ENCODE measurements around the gene SEC11A.
"Not testable (repeated sequence)": the region's sequence is repeated elsewhere in the genome, so short reads cannot be mapped to it uniquely, and the experiment has no call there.

SEC11A gene

DNA sequence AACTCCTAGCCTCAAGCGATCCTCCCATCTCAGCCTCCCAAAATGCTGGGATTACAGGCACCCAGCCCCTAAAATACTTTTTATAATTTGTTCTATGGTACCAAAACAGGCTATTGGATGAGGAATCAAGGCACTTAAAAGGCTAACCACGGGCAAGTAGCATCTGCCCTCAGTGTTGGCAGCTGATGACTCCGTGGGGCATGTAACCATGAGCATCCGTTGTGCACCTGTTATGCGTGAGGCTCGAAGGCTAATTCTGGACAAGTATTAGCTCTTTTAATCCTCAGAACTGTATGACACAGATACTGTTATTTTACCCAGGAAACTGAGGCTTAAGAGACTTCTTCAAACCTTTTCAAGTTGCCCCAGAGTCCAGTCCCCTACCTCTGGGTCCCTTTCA, 72.1 kb downstream of the SEC11A start:
- no peak for DNase-seq (ENCODE audit: low read depth, low spot score)

DNA sequence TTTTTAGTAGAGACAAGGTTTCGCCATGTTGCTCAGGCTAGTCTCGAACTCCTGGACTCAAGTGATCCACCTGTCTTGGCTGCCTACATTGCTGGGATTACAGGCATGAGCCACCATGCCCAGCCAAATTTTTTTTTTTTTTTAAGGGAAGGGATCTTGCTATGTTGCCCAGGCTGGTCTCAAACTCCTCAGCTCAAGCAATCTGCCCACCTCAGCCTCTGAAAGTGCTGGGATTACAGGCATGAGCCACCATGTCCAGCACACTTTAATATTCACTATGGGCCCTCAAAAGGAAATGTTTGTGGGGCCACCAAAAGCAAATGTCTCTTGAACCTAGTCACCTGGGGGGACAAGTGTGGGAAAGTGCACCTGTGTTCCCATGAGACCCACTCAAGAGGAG, 73.3 kb downstream of the SEC11A start:
- not testable (repeated sequence) for DNase-seq (ENCODE audit: low read depth, low spot score)

DNA sequence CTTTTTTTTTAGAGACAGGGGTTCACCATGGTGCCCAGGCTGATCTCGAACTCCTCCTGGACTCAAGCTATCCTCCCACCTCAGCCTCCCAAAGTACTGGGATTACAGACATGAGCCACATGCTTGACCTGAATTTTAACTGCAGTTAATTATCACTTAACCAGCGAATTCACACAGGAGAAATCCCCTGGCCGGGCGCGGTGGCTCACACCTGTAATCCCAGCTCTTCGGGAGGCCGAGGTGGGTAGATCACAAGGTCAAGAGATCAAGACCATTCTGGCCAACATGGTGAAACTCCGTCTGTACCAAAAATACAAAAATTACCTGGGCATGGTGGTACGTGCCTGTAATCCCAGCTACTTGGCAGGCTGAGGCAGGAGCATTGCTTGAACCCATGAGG, 74.1 kb downstream of the SEC11A start:
- not testable (repeated sequence) for DNase-seq (ENCODE audit: low read depth, low spot score)

DNA sequence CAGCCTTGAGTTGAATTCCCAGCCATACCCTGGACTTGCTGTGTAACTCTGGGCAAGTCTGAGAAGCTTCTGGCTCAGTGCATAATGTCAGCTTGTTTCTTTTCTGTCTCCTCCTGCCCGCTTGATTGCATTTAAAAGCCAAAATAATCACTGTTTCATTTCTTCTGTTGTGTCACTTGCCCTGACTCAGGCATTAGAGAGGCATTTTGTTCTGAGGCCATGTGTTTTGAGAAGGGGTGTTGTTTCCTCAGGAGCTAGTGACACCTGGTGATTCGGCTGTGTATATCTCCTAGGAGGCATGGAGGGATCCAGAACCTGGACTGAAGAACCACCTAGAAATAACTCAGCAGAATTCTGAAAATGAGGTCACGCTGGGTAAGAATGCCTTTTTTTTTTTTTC, 77.8 kb downstream of the SEC11A start:
- peak; percentile 68 for DNase-seq (ENCODE audit: low read depth, low spot score)

DNA sequence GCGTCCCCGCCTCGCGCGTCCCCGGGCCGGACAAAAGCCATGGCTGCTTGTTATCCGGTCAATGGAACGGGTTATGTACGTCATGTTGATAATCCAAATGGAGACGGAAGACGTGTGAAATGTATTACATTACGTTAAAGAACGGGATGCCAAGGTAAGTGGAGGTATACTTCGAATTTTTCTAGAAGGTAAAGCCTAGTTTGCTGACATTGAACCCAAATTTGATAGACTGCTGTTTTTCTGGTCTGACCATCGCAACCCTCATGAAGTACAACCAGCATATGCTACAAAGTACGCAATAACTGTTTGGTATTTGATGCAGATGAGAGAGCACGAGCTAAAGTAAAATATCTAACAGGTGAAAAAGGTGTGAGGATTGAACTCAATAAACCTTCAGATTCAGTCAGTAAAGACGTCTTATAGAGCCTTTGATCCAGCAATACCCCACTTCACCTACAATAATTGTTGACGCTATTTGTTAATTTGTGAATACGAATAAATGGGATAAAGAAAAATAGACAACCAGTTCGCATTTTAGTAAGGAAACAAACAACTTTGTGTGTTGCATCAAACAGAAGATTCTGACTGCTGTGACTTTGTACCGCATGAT, 81.6 kb downstream of the SEC11A start:
- no peak for DNase-seq (ENCODE audit: low read depth, low spot score)

DNA sequence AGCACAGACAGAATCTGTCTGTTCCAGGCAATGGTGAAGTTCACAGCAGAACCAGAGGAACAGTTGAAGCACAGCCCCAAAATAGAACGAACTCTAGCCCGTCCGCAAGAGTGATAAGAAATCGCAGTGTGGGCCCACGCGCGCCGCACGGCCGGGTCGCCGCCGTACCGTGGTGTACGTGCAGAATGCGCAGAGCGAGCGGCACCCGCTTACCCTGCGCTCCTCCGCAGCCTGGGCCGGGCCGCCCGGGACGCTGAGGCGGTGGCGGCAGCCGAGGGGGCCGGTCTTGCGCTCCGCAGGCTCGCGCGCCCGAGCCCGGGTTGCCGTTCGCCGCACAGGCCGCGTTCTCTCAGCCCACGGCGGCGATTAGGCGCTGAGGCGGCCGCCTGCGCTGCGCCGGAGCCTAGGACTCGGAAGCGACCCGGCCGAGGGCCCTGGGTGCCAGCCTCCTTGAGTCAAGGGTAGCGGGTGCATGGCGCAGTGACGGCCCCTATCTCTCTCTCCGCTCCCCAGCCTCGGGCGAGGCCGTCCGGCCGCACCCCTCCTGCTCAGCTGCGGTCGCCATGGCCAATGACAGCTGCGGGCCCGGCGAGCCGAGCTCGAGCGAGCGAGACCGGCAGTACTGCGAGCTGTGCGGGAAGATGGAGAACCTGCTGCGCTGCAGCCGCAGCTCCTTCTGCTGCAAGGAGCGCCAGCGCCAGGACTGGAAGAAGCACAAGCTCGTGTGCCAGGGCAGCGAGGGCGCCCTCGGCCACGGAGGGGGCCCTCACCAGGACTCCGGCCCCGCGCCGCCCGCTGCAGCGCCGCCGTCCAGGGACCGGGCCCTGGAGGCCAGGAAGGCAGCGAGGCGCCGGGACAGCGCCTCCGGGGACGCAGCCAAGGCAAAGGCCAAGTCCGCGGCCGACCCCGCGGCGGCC, 82.4 kb downstream of the SEC11A start:
- peak; percentile 89 for DNase-seq (ENCODE audit: low read depth, low spot score)

DNA sequence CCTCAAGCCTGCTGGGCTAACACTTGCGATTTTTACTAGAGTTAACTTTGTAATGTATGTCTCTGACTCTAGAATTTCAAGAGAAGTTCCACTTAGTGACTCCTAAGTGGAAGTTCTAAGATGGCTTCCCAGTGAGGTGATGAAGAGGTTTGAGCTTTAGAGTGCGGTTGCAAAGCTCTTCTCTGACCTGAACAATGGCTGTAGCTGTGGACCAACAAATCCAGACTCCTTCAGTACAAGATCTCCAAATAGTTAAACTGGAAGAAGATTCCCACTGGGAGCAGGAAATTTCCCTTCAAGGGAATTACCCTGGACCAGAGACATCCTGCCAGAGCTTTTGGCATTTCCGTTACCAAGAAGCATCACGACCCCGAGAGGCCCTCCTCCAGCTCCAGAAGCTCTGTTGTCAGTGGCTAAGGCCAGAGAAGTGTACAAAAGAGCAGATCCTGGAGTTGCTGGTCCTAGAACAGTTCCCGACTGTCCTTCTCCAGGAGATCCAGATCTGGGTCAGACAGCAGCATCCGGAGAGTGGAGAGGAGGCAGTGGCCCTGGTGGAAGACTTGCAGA, 84.2 kb downstream of the SEC11A start:
- DNase-seq (ENCODE audit: low read depth, low spot score), result no peak

DNA sequence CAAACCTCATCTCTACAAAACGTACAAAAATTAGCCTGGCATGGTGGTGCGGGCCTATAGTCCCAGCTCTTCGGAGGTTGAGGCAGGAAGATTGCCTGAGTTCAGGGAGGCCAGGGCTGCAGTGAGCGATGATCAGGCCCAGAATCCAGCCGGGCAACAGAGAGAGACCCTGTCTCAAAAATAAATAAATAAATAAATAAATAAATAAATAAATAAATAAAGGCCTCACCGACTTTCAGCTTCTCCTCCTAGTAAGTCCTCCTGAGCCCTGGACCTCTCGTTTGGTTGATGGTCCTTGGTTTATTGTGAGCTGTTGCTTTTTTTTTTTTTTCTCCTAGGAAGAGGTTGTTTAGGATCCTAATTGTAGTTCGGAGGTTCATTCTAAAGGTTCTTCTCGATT, 86.9 kb downstream of the SEC11A start:
- DNase-seq (ENCODE audit: low read depth, low spot score), result no peak

DNA sequence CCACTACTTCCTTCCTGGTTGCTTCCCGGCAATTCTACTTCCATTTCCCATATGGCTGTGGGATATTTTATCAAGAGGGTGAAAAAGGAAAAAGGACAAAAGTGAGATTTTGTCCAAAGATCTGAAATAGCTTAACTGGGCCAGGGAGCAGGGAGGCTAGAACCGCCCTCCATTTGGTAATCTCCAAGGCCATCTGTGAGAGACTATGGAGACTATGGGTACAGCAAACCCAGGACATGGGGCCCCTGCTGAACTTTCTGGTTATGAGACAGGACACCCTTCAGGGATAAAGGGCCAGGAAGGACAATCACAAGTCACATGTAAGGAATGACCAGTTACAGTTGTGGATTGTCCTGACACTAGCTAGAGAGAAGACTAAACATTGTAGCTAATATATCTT, 90.8 kb downstream of the SEC11A start:
- DNase-seq (ENCODE audit: low read depth, low spot score), result no peak

DNA sequence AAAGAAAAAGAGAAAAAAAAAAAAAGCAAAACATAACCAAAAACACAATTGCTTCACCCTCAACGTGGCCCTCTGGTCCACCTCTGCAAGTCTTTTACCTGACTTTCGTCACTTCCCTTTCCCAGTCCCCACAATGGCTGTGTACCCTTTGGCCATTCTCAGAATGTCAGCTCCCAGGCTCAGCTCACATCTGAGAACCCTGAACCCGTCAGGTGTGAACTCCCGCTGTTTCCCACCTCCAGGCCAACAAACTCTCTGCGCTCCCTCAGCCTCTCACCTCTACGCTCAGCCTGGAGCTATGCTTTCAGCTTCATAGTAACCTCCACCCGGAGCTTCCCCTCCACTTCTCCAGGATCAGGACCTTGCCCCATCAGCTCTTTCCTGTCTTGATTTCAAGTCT, 91.6 kb downstream of the SEC11A start:
- no peak for DNase-seq (ENCODE audit: low read depth, low spot score)

DNA sequence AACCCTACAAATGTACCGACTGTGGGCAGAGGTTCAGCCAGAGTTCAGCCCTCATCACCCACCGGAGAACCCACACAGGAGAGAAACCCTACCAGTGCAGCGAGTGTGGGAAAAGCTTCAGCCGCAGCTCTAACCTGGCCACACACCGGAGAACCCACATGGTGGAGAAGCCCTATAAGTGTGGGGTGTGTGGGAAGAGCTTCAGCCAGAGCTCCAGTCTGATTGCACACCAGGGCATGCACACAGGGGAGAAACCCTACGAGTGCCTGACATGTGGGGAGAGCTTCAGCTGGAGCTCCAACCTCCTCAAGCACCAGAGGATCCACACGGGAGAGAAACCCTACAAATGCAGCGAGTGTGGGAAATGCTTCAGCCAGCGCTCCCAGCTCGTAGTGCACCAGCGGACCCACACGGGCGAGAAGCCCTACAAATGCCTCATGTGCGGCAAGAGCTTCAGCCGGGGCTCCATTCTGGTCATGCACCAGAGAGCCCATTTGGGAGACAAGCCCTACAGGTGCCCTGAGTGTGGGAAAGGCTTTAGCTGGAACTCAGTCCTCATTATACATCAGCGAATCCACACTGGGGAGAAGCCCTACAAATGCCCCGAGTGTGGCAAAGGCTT, 94.5 kb downstream of the SEC11A start:
- no peak for DNase-seq (ENCODE audit: low read depth, low spot score)

DNA sequence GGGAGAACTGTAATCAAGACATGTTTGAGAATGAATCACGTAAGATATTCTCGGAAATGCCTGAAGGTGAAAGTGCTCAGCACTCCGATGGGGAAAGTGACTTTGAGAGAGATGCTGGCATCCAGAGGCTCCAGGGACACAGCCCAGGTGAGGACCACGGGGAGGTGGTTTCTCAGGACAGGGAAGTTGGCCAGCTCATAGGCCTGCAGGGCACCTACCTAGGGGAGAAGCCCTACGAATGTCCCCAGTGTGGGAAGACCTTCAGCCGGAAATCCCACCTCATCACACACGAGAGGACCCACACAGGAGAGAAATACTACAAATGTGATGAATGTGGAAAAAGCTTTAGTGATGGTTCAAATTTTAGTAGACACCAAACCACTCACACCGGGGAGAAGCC, 95.3 kb downstream of the SEC11A start:
- no peak for DNase-seq (ENCODE audit: low read depth, low spot score)

Measured in astrocyte of the hippocampus (primary cell).